Gastroesophageal sphincter (tissue), 4 donors: ENCODE results near the gene FBP1. TPM values are rescaled to one million over a fixed set of nuclear protein-coding genes. Genes with fewer than 3 reads are reported as not detected.

Source experiments
- ATAC-seq: fragments of 150-250 bp; one replicate; pipeline ENCODE4 v1.9.1; 2016; ENCODE audit warnings: mild to moderate bottlenecking, moderate library complexity
- H3K27ac ChIP-seq, 4 donors: fragments of 200-600 bp; sonication (generic) in 3 of 4; 1 replicate in 3 of 4; 2 replicates in 1 of 4; pipeline ENCODE4 v1.5.1; 2016 to 2019
- H3K27me3 ChIP-seq: fragments of 200-600 bp; sonication (generic); one replicate; pipeline ENCODE4 v1.5.1; 2019
- H3K36me3 ChIP-seq, 2 donors: fragments of 200-600 bp; sonication (generic); one replicate each; pipeline ENCODE4 v1.5.1; 2019; ENCODE audit warnings: control low read depth in 1 of 2
- H3K4me1 ChIP-seq, 3 donors: fragments of 200-600 bp; sonication (generic); 1 replicate in 2 of 3; 2 replicates in 1 of 3; pipeline ENCODE4 v1.5.1; 2016 to 2019; ENCODE audit warnings: control low read depth in 2 of 3
- H3K4me3 ChIP-seq, 2 donors: fragments of 200-600 bp; sonication (generic); one replicate each; pipeline ENCODE4 v1.5.1; 2019; ENCODE audit warnings: mild to moderate bottlenecking in 1 of 2, moderate library complexity in 1 of 2
- H3K9me3 ChIP-seq, 3 donors: fragments of 200-600 bp; sonication (generic); one replicate each; pipeline ENCODE4 v1.5.1; 2017 to 2019; ENCODE audit warnings: control low read depth in 2 of 3
- EP300 ChIP-seq: sonication (generic); formaldehyde crosslinking; IDR thresholded peaks from one replicate; pipeline ENCODE4 v1.6.1; 2017; ENCODE audit warnings: antibody characterized with exemption, mild to moderate bottlenecking
- POLR2A ChIP-seq, 2 donors: fragments of 450-650 bp; IDR thresholded peaks; one replicate each; pipeline ENCODE4 v1.6.1; 2017; ENCODE audit warnings: antibody characterized with exemption in 2 of 2, mild to moderate bottlenecking in 2 of 2, moderate library complexity in 1 of 2
- POLR2AphosphoS5 ChIP-seq: sonication (generic); formaldehyde crosslinking; IDR thresholded peaks from one replicate; pipeline ENCODE4 v1.6.1; 2017; ENCODE audit warnings: antibody characterized with exemption
- WGBS, 2 donors: methylation state at CpG; one replicate each; pipeline ENCODE4 v1.1.5; 2018; ENCODE audit warnings: low coverage in 1 of 2; 5-methylcytosine and 5-hydroxymethylcytosine counted together
- total RNA-seq, 4 donors: library from RNA; depleted of rRNA; stranded (reverse); fragments of >200 nt; gene quantifications; one replicate each; pipeline ENCODE4 v1.1.0, GENCODE V29; 2016
- TF ChIP-seq, protein P1 (sequence below), 4 experiments: fragments of 200-600 bp in 2 of 4; fragments of 450-650 bp in 2 of 4; sonication (generic) in 1 of 4; IDR thresholded peaks; one replicate each; pipeline ENCODE4 v1.5.1; 2017 to 2019; ENCODE audit warnings: antibody characterized with exemption in 4 of 4, mild to moderate bottlenecking in 2 of 4, moderate library complexity in 2 of 4

FBP1 gene
- total RNA-seq, 4 donors from 2014 or later = 0.72 to 6.3 (median 2.3) TPM; not detected in 1

DNA sequence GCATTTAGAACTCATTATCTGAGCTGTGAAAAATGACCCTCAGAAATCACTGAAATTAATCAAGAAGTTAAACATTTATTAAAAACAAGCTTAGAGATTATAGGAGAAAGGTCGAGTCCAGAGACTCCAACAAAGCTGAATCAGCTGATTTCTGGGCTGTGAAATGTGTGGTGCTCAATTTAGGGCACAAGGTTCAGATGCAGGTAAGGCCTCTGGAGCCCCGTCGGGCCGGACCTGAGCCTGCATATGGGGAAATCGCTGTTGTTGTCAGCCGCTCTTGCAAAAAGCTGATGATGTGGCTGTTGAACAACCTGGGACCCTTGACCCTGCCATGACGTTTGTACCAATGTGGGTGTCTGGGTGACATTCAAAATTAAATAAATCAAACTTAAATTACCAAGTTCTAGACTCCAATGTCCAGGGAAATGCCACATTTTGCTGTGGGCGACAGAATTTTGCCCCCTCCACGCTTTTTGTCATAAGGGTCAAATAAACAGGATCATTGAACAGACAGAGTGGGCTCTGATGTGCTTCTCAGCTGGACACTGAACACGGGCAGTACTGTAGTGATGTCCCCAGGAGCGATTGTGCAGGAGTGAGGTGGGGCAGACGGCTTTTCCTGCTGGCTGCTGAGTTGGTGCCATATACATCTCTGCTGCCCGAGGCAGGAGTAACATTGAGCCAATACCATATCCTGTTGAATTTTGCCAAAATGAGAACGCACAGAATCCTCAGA lies 27.2 kb upstream of the FBP1 start:
- Histone ChIP-seq H3K9me3 (no peaks in the 10 kb centered on the region), H3K27ac (no peak overlapping the region), H3K4me3 (no peak overlapping the region), H3K4me1 (peaks cover 0 to 9% (median 0%) of the 10 kb centered on the region in 3 donors), H3K36me3 (no peaks in the 10 kb centered on the region), H3K27me3 (no peaks in the 10 kb centered on the region)
- ATAC-seq = no peak
- no peak for TF ChIP-seq POLR2A (IDR thresholded peaks at IDR 0.05)
- TF ChIP-seq EP300 = no peak
- no peak for TF ChIP-seq POLR2AphosphoS5
- TF ChIP-seq, protein P1, sequence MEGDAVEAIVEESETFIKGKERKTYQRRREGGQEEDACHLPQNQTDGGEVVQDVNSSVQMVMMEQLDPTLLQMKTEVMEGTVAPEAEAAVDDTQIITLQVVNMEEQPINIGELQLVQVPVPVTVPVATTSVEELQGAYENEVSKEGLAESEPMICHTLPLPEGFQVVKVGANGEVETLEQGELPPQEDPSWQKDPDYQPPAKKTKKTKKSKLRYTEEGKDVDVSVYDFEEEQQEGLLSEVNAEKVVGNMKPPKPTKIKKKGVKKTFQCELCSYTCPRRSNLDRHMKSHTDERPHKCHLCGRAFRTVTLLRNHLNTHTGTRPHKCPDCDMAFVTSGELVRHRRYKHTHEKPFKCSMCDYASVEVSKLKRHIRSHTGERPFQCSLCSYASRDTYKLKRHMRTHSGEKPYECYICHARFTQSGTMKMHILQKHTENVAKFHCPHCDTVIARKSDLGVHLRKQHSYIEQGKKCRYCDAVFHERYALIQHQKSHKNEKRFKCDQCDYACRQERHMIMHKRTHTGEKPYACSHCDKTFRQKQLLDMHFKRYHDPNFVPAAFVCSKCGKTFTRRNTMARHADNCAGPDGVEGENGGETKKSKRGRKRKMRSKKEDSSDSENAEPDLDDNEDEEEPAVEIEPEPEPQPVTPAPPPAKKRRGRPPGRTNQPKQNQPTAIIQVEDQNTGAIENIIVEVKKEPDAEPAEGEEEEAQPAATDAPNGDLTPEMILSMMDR (IDR thresholded peaks at IDR 0.05) = no peak
- WGBS, 2 donors = 79 to 84% methylated on average over 8 to 11 of the region's 14 CpGs

DNA sequence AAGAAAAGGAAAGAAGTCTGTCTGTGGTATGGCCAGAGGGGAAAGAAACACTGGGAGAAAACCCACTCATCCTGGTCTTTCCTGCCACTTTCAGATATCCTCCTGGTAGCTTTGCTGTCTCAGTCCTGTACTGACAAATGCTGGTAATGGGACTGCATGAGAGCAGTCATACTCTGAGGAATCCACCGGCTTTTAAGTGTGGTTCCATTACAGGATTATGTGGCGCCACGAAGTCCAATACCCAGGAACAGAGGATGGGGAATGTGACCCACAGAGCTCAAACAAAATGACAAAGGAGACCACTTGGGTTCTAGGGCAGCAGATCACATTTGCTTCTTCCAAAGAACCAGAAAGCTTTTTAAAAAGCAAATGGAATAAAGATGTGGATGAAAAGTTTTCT lies 26.3 kb upstream of the FBP1 start:
- 89 to 100% methylated on average over 2 to 3 of the region's 3 CpGs for WGBS, 2 donors
- no peak for TF ChIP-seq POLR2A (IDR thresholded peaks at IDR 0.05)
- TF ChIP-seq EP300 = no peak
- no peak for ATAC-seq
- Histone ChIP-seq H3K36me3 (no peaks in the 10 kb centered on the region), H3K4me1 (peaks cover 0 to 9% (median 0%) of the 10 kb centered on the region in 3 donors), H3K4me3 (no peak overlapping the region), H3K9me3 (no peaks in the 10 kb centered on the region), H3K27ac (no peak overlapping the region), H3K27me3 (no peaks in the 10 kb centered on the region)

DNA sequence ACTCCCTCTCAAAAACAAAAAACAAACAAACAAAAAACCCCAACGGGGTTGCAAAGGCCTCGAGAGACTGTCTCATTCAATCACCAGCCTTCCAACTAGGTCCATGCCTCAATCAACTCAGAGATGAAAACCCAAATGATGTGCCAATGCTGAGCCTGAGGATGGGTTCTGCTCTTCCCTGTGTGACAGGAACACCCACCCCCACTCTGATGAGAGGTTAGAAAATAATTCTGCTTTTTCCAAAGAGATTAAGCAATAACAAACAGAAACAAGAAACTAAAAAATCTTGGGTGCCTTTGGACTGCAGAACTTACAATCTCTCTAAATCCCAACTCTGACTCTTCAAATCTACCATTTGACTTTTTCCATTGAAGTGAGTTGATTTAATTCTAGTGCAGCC lies 25.5 kb upstream of the FBP1 start:
- Histone ChIP-seq H3K9me3 (no peaks in the 10 kb centered on the region), H3K4me3 (no peak overlapping the region), H3K4me1 (peaks cover 0 to 9% (median 0%) of the 10 kb centered on the region in 3 donors), H3K36me3 (no peaks in the 10 kb centered on the region), H3K27ac (no peak overlapping the region), H3K27me3 (no peaks in the 10 kb centered on the region)
- no peak for ATAC-seq
- WGBS, 2 donors = 70 to 83% methylated on average over 2 of the region's 2 CpGs
- TF ChIP-seq POLR2AphosphoS5 = no peak
- no peak for TF ChIP-seq EP300
- TF ChIP-seq, protein P1 (IDR thresholded peaks at IDR 0.05) = no peak
- TF ChIP-seq POLR2A (IDR thresholded peaks at IDR 0.05) = no peak

DNA sequence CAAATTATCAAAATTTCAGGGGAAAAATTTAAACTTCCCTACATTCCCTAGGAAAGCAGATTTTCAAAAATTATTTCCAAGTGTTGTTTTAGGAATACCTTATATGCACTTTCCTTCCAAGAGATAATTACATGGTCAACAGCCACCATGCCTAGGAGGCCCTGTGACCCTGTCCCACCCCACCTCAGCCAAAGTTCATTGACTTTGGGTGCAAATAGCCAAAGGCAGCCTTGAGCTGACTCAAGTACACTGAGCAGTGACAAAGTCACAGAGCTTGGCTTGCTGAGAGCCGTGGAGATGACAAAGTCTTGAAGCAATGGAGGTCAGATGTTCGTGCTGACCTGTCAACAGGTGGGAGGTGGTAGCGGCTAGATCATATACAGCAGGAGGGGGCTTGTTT lies 24.3 kb upstream of the FBP1 start:
- Histone ChIP-seq H3K4me3 (no peak overlapping the region), H3K36me3 (no peaks in the 10 kb centered on the region), H3K4me1 (peaks cover 0 to 1% (median 0%) of the 10 kb centered on the region in 3 donors), H3K27me3 (no peaks in the 10 kb centered on the region), H3K27ac (no peak overlapping the region), H3K9me3 (no peaks in the 10 kb centered on the region)
- whole genome bisulfite sequencing, 2 donors = 89 to 95% methylated on average over 2 to 3 of the region's 3 CpGs
- TF ChIP-seq, protein P1 (IDR thresholded peaks at IDR 0.05) = no peak
- TF ChIP-seq EP300 (no peak), POLR2AphosphoS5 (no peak), POLR2A (IDR thresholded peaks at IDR 0.05) (no peak)
- no peak for ATAC-seq

DNA sequence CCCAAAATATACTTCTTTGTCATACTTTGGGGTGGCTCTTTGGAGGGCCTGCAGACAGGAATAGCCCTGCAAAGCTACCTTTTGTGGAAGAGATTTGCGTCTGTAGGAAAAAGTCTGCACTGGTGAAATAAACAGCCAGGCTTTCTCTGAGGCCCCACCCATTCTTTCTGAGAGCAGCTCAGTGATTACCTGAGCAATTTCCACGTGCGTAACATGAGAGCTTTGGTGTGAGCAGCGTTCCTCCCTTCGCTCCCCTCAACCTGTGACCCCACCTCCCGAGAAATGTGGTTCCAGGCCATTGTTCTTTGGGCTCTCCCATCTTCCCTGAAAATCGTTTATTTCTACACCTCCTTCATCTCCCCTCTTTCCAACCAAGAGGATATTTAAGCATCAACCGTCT lies 23.8 kb upstream of the FBP1 start:
- ATAC-seq = no peak
- H3K27me3 ChIP-seq = no peaks in the 10 kb centered on the region
- 78 to 82% methylated on average over 7 to 8 of the region's 8 CpGs for WGBS, 2 donors
- H3K27ac ChIP-seq = no peak overlapping the region
- H3K4me1 ChIP-seq = no peaks in the 10 kb centered on the region
- TF ChIP-seq POLR2AphosphoS5 (no peak), EP300 (no peak), POLR2A (IDR thresholded peaks at IDR 0.05) (no peak)
- TF ChIP-seq, protein P1 (IDR thresholded peaks at IDR 0.05) = no peak
- H3K36me3 ChIP-seq = no peaks in the 10 kb centered on the region
- no peaks in the 10 kb centered on the region for H3K9me3 ChIP-seq
- no peak overlapping the region for H3K4me3 ChIP-seq
